Glomerular visceral epithelial cell (primary cell): ENCODE data around the gene OR7G1.
A peak's percentile ranks its signal among the peaks of the same experiment; 100 is the strongest.
"Not testable (repeated sequence)": the region's sequence is repeated elsewhere in the genome, so short reads cannot be mapped to it uniquely, and the experiment has no call there.

ENCODE experiments used
- DNase-seq: peaks from one replicate; pipeline ENCODE4 v3.0.0-alpha.2; 2016; ENCODE audit errors: extremely low spot score

Gene OR7G1

GRCh38 chr19:9076901-9077300 is 38.7 kb downstream of the OR7G1 start:
- no peak for DNase-seq

- peak; percentile 96 for DNase-seq
These were observed 40.3 kb downstream of the OR7G1 start for GRCh38 chr19:9075064-9075949.

GRCh38 chr19:9073806-9074205 is 41.8 kb downstream of the OR7G1 start:
- DNase-seq, result no peak

GRCh38 chr19:9071720-9072119 is 43.8 kb downstream of the OR7G1 start:
- not testable (repeated sequence) for DNase-seq

GRCh38 chr19:9070066-9070465 is 45.5 kb downstream of the OR7G1 start:
- no peak for DNase-seq

GRCh38 chr19:9065457-9066014 is 50.0 kb downstream of the OR7G1 start:
- DNase-seq, result no peak
